ENCODE results near the gene RSAD2. TPM values are rescaled to one million over a fixed set of nuclear protein-coding genes. Genes with fewer than 3 reads are reported as not detected.
"Not testable (repeated sequence)": the region's sequence is repeated elsewhere in the genome, so short reads cannot be mapped to it uniquely, and the experiment has no call there.

The RSAD2 gene
- total RNA-seq, 1 donor from 2014 or later: not detected

GRCh38 chr2:6885968-6886367 is 8.4 kb downstream of the RSAD2 start:
- Mint-ChIP-seq H3K4me1 (ENCODE audit: unreplicated experiment) (no peaks in the 10 kb centered on the region), H3K4me3 (ENCODE audit: unreplicated experiment) (no peak overlapping the region), H3K27ac (ENCODE audit: unreplicated experiment) (no peak overlapping the region), H3K27me3 (ENCODE audit: unreplicated experiment) (peaks cover 36% of the 10 kb centered on the region), H3K9me3 (ENCODE audit: unreplicated experiment) (no peaks in the 10 kb centered on the region), H3K36me3 (ENCODE audit: unreplicated experiment) (no peaks in the 10 kb centered on the region)
- TF ChIP-seq CTCF (IDR thresholded peaks at IDR 0.05): no peak
- no peak for DNase-seq (ENCODE audit: extremely low spot score, unreplicated experiment)

- Mint-ChIP-seq H3K9me3 (ENCODE audit: unreplicated experiment) (no peaks in the 10 kb centered on the region), H3K27me3 (ENCODE audit: unreplicated experiment) (peaks cover 31% of the 10 kb centered on the region), H3K36me3 (ENCODE audit: unreplicated experiment) (no peaks in the 10 kb centered on the region), H3K4me3 (ENCODE audit: unreplicated experiment) (no peak overlapping the region), H3K4me1 (ENCODE audit: unreplicated experiment) (no peaks in the 10 kb centered on the region), H3K27ac (ENCODE audit: unreplicated experiment) (no peak overlapping the region)
- DNase-seq (ENCODE audit: extremely low spot score, unreplicated experiment): no peak
- no peak for TF ChIP-seq CTCF (IDR thresholded peaks at IDR 0.05)
These were observed 10.2 kb downstream of the RSAD2 start for GRCh38 chr2:6887751-6888192.

- DNase-seq (ENCODE audit: extremely low spot score, unreplicated experiment): no peak
- no peak for TF ChIP-seq CTCF (IDR thresholded peaks at IDR 0.05)
- H3K4me1 Mint-ChIP-seq (ENCODE audit: unreplicated experiment): no peaks in the 10 kb centered on the region
- no peak overlapping the region for H3K4me3 Mint-ChIP-seq (ENCODE audit: unreplicated experiment)
- H3K27ac Mint-ChIP-seq (ENCODE audit: unreplicated experiment): no peak overlapping the region
- peaks cover 35% of the 10 kb centered on the region for H3K27me3 Mint-ChIP-seq (ENCODE audit: unreplicated experiment)
- no peaks in the 10 kb centered on the region for H3K36me3 Mint-ChIP-seq (ENCODE audit: unreplicated experiment)
- no peaks in the 10 kb centered on the region for H3K9me3 Mint-ChIP-seq (ENCODE audit: unreplicated experiment)
These were observed 11.1 kb downstream of the RSAD2 start for GRCh38 chr2:6888724-6889123.

GRCh38 chr2:6893876-6894482 is 16.4 kb downstream of the RSAD2 start:
- TF ChIP-seq CTCF (IDR thresholded peaks at IDR 0.05): no peak
- no peak overlapping the region for H3K4me3 Mint-ChIP-seq (ENCODE audit: unreplicated experiment)
- DNase-seq (ENCODE audit: extremely low spot score, unreplicated experiment): no peak
- no peaks in the 10 kb centered on the region for H3K36me3 Mint-ChIP-seq (ENCODE audit: unreplicated experiment)
- no peak overlapping the region for H3K27ac Mint-ChIP-seq (ENCODE audit: unreplicated experiment)
- H3K9me3 Mint-ChIP-seq (ENCODE audit: unreplicated experiment): no peaks in the 10 kb centered on the region
- H3K4me1 Mint-ChIP-seq (ENCODE audit: unreplicated experiment): no peaks in the 10 kb centered on the region
- H3K27me3 Mint-ChIP-seq (ENCODE audit: unreplicated experiment): peaks cover 47% of the 10 kb centered on the region

GRCh38 chr2:6896930-6897759 is 19.6 kb downstream of the RSAD2 start:
- no peak for DNase-seq (ENCODE audit: extremely low spot score, unreplicated experiment)
- Mint-ChIP-seq H3K4me1 (ENCODE audit: unreplicated experiment) (no peaks in the 10 kb centered on the region), H3K36me3 (ENCODE audit: unreplicated experiment) (no peaks in the 10 kb centered on the region), H3K9me3 (ENCODE audit: unreplicated experiment) (peaks cover 7% of the 10 kb centered on the region), H3K27ac (ENCODE audit: unreplicated experiment) (no peak overlapping the region), H3K4me3 (ENCODE audit: unreplicated experiment) (no peak overlapping the region), H3K27me3 (ENCODE audit: unreplicated experiment) (peaks cover 60% of the 10 kb centered on the region)
- peak; percentile 70 for TF ChIP-seq CTCF (IDR thresholded peaks at IDR 0.05)

DNA sequence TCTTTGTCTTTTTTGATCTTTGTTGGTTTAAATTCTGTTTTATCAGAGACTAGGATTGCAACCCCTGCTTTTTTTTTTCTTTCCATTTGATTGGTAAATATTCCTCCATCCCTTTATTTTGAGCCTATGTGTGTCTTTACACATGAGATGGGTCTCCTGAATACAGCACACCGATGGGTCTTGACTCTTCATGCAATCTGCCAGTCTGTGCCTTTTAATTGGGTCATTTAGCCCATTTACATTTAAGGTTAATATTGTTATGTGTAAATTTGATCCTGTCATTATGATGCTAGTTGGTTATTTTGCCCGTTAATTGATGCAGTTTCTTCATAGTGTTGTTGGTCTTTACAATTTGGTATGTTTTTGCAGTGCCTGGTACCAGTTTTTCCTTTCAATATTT is 25.0 kb downstream of the RSAD2 start:
- not testable (repeated sequence) for H3K27ac Mint-ChIP-seq (ENCODE audit: unreplicated experiment); H3K9me3 Mint-ChIP-seq (ENCODE audit: unreplicated experiment); H3K4me1 Mint-ChIP-seq (ENCODE audit: unreplicated experiment); H3K4me3 Mint-ChIP-seq (ENCODE audit: unreplicated experiment); DNase-seq (ENCODE audit: extremely low spot score, unreplicated experiment); H3K36me3 Mint-ChIP-seq (ENCODE audit: unreplicated experiment)
- peaks cover 58% of the 10 kb centered on the region for H3K27me3 Mint-ChIP-seq (ENCODE audit: unreplicated experiment)
